ENCODE results near the gene TRAPPC5. TPM values are rescaled to one million over a fixed set of nuclear protein-coding genes. Genes with fewer than 3 reads are reported as not detected.

The TRAPPC5 gene
- total RNA-seq, 1 donor from 2014 or later: 77.0 TPM

- intact Hi-C loops (cut with DNase I): no loop called here
- DNase-seq (ENCODE audit: low spot score): no peak
Observed at GRCh38 chr19:7716762-7717161, 36.1 kb downstream of the TRAPPC5 start.

GRCh38 chr19:7718668-7719067 lies 38.0 kb downstream of the TRAPPC5 start:
- DNase-seq (ENCODE audit: low spot score): no peak
- intact Hi-C loops (cut with DNase I): no loop called here

GRCh38 chr19:7720351-7720750 lies 39.7 kb downstream of the TRAPPC5 start:
- no peak for DNase-seq (ENCODE audit: low spot score)
- intact Hi-C loops (cut with DNase I): no loop called here

DNA sequence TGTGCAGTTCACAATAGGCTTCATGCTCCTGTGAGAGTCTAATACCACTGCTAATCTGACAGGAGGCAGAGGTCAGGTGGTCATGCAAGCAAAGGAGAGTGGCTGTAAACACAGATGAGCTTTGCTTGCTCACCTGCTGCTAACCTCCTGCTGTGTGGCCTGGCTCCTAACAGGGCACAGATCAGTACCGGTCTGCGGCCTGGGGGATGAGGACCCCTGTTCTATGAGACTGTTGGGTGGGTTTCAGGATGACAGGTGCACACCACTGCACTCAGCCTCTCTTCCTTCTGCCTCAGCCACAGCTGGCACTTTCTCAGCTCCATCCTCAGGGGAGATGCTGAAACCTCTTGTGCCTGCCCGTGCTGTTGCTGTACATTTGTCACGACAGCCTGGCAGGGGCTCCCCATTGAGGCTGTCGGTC lies 41.6 kb downstream of the TRAPPC5 start:
- DNase-seq (ENCODE audit: low spot score): no peak
- intact Hi-C loops (cut with DNase I): no loop called here

- no peak for DNase-seq (ENCODE audit: low spot score)
- intact Hi-C loops (cut with DNase I): no loop called here
Observed at GRCh38 chr19:7725791-7726190, 45.2 kb downstream of the TRAPPC5 start.

GRCh38 chr19:7729211-7729610 lies 48.6 kb downstream of the TRAPPC5 start:
- intact Hi-C loops (cut with DNase I): no loop called here
- DNase-seq (ENCODE audit: low spot score): no peak

- DNase-seq (ENCODE audit: low spot score): peak; percentile 70
- intact Hi-C loops (cut with DNase I): no loop called here
Observed at GRCh38 chr19:7729831-7730285, 49.2 kb downstream of the TRAPPC5 start.

DNA sequence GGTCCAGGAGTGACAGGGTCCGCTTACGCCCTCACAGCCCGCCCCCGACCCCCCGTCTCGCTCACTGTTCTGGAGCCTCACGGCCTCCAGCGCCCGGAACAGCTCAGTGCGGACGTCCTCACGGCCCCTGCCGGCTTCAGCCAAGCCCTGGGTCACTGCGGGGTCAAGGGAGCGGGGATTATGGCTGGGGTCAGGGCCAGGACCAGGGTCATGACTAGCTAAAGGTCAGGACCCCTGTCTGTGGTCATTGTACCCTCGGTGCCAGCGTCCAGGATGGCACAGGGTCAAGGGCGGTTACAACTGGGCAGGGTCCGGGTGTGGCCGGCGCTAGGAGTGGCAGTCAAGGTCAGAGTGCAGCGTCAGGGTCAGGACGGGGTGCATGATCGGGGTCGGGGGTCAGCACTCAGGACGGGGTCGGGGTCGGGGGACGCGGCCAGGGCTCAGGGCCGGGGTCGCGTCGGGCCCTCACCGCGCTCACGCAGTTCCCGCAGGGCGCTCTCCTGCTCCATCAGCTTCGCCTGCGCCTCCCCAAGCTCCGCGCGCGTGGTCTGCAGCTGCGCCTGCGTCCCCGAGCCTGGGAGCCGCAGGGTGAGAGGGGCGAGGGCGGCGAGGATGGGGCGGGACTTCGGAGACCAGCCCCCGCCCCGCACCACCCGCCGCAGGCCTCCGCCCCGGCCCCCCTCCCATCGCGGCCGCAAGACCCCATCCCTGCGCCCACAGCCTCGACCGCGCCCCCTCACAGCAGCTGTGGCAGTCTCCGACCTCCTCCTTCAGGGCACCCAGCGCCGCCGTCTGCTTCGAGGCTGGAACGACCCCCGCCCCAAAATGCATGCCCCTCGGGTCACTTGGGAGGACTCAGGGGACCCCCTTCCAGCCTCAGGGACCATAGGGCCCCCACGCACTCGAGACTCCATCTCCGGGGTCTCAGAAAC lies 49.9 kb downstream of the TRAPPC5 start:
- DNase-seq (ENCODE audit: low spot score): peak; percentile 67
- intact Hi-C loops (cut with DNase I): no loop called here

DNA sequence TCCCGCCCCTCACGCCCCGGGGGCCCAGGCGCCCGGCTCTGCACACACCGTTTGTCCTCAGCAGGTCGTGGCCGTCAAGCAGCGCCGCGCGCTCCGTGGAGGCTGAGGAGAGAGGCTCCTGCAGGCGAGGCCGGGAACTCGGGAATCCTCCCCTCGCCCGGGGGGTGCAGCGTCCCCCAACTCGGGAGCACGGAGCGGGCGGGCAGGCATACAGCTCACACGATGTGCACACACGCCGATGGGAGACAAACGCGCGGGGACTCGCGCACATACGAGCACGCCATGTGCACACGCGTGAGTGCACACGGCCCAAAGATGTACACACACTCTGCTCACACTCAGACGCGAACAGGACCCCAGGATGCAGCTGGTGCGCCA lies 50.6 kb downstream of the TRAPPC5 start:
- intact Hi-C loops (cut with DNase I): no loop called here
- peak; percentile 63 for DNase-seq (ENCODE audit: low spot score)

DNA sequence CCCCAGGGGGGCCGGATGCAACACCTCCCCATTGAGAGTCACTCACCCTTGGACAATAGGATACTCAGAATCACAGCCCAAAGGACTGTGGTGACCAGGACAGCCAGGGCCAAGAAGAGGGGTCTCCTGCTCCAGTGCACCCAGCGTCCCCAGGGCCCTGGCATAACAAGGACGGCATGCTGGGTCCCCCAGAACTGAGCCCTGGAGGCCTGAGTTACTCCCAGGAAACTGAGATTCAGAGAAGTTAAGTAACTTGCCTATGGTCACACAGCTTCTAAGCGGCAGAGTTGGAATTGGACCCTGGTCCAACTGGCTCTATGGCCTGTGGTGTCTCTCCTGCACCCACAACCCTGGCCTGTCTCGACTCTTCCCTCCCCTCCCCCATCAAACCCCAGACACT lies 51.0 kb downstream of the TRAPPC5 start:
- DNase-seq (ENCODE audit: low spot score): no peak
- intact Hi-C loops (cut with DNase I): no loop called here

GRCh38 chr19:7732045-7732444 lies 51.4 kb downstream of the TRAPPC5 start, which contains the start of gene CLEC4G:
CLEC4G (minus strand) TSS chr19:7732110; CDS start chr19:7732102, 8 bp downstream.
- no peak for DNase-seq (ENCODE audit: low spot score)
- intact Hi-C loops (cut with DNase I): no loop called here

DNA sequence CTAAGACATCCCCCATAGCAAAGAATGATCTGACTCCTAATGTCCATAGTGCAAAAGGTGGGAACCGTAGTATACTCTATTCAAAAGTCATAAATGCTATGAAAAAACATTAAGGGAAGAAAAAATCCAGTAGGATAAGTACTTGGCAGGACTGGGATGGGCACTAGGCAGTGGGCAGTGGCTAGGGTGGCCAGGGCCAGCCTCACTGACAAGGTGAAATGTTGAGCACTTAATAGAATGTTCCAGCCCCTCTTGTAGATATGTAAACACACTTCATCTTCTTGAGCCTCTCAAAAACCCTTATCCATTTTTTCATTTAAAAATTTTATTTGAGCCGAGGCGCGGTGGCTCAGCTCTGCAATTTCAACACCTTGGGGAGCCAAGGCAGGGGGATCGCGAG lies 52.7 kb downstream of the TRAPPC5 start:
- intact Hi-C loops (cut with DNase I): no loop called here
- no peak for DNase-seq (ENCODE audit: low spot score)

GRCh38 chr19:7734220-7735203 lies 53.9 kb downstream of the TRAPPC5 start:
- DNase-seq (ENCODE audit: low spot score): no peak
- intact Hi-C loops (cut with DNase I): no loop called here

DNA sequence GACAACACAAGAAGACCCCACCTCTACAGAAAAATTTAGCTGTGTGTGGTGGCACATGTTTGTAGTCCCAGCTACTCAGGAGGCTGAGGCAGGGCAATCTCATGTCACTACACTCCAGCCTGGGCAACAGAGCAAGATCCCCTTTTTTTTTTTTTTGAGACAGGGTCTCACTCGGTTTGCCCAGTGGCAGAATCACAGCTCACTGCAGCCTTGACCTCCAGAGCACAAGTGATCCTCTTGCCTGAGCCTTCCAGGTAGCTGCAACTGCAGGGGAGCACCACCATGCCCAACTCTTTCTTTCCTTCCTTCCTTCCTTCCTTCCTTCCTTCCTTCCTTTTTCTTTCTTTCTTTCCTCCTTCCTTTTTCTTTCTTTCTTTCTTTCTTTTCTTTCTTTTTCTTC lies 55.5 kb downstream of the TRAPPC5 start:
- intact Hi-C loops (cut with DNase I): no loop called here
- no peak for DNase-seq (ENCODE audit: low spot score)

GRCh38 chr19:7737215-7737614 lies 56.6 kb downstream of the TRAPPC5 start:
- intact Hi-C loops (cut with DNase I): no loop called here
- no peak for DNase-seq (ENCODE audit: low spot score)

Other genes starting within 250 kb of the TRAPPC5 start
- 1.9 TPM for gene PEX11G, start 191.8 kb upstream of the TRAPPC5 start, total RNA-seq
- gene ZNF358, start 164.7 kb upstream of the TRAPPC5 start, total RNA-seq: 76.7 TPM
- 16.0 TPM for gene MCOLN1, start 158.2 kb upstream of the TRAPPC5 start, total RNA-seq
- gene PNPLA6, start 145.1 kb upstream of the TRAPPC5 start, total RNA-seq: 41.9 TPM
- gene CAMSAP3, start 85.0 kb upstream of the TRAPPC5 start, total RNA-seq: not detected
- gene XAB2, start 51.3 kb upstream of the TRAPPC5 start, total RNA-seq: 21.8 TPM
- 130 TPM for gene PET100, start 51.0 kb upstream of the TRAPPC5 start, total RNA-seq
- gene PCP2, start 47.1 kb upstream of the TRAPPC5 start, total RNA-seq: not detected
- gene STXBP2, start 43.7 kb upstream of the TRAPPC5 start, total RNA-seq: 4.0 TPM
- 0.75 TPM for gene RETN, start 11.8 kb upstream of the TRAPPC5 start, total RNA-seq
- 0.54 TPM for gene MCEMP1, start 3.7 kb upstream of the TRAPPC5 start, total RNA-seq
- not detected for gene FCER2, start 21.3 kb downstream of the TRAPPC5 start, total RNA-seq
- gene CLEC4G, start 51.3 kb downstream of the TRAPPC5 start, total RNA-seq: 0.92 TPM
- 7.6 TPM for gene CD209, start 66.7 kb downstream of the TRAPPC5 start, total RNA-seq
- not detected for gene CLEC4M, start 82.4 kb downstream of the TRAPPC5 start, total RNA-seq
- 23.6 TPM for gene EVI5L, start 149.4 kb downstream of the TRAPPC5 start, total RNA-seq
- gene PRR36, start 193.6 kb downstream of the TRAPPC5 start, total RNA-seq: 0.13 TPM
- gene LRRC8E, start 207.7 kb downstream of the TRAPPC5 start, total RNA-seq: 0.30 TPM
- 28.6 TPM for gene MAP2K7, start 223.0 kb downstream of the TRAPPC5 start, total RNA-seq
- 3.0 TPM for gene TGFBR3L, start 234.0 kb downstream of the TRAPPC5 start, total RNA-seq
- 12.3 TPM for gene SNAPC2, start 239.5 kb downstream of the TRAPPC5 start, total RNA-seq
- 0.24 TPM for gene CTXN1, start 245.3 kb downstream of the TRAPPC5 start, total RNA-seq